GM19035 (cell line): Measurements from ENCODE around the gene GUSB.
"Not testable (repeated sequence)": the region's sequence is repeated elsewhere in the genome, so short reads cannot be mapped to it uniquely, and the experiment has no call there.

ENCODE experiments used
- ATAC-seq: cut with Tn5 transposase; IDR thresholded peaks from one replicate; pipeline ENCODE4 v1.9.1; 2021; ENCODE audit not compliant: unreplicated experiment

Gene GUSB

GRCh38 chr7:65975814-65976445 lies 6.1 kb downstream of the GUSB start:
- no peak for ATAC-seq

GRCh38 chr7:65974876-65975275 lies 7.1 kb downstream of the GUSB start:
- no peak for ATAC-seq

GRCh38 chr7:65974191-65974801 lies 7.7 kb downstream of the GUSB start:
- no peak for ATAC-seq

GRCh38 chr7:65972976-65973375 lies 9.0 kb downstream of the GUSB start:
- ATAC-seq, result no peak

- ATAC-seq, result no peak
These were observed 11.0 kb downstream of the GUSB start for GRCh38 chr7:65971021-65971420.

- no peak for ATAC-seq
These were observed 13.5 kb downstream of the GUSB start for GRCh38 chr7:65968256-65969185.

GRCh38 chr7:65967361-65968155 lies 14.5 kb downstream of the GUSB start:
- ATAC-seq, result no peak

GRCh38 chr7:65966146-65966545 lies 15.9 kb downstream of the GUSB start:
- no peak for ATAC-seq

GRCh38 chr7:65964671-65965070 lies 17.3 kb downstream of the GUSB start:
- ATAC-seq, result not testable (repeated sequence)

- no peak for ATAC-seq
These were observed 20.0 kb downstream of the GUSB start for GRCh38 chr7:65962033-65962432.

- no peak for ATAC-seq
These were observed 21.5 kb downstream of the GUSB start for GRCh38 chr7:65960351-65961074.

- no peak for ATAC-seq
These were observed 26.3 kb downstream of the GUSB start for GRCh38 chr7:65955718-65956117.

GRCh38 chr7:65953890-65954450 lies 28.0 kb downstream of the GUSB start:
- no peak for ATAC-seq

GRCh38 chr7:65953001-65953720 lies 28.9 kb downstream of the GUSB start:
- ATAC-seq, result no peak

GRCh38 chr7:65951837-65952578 lies 30.0 kb downstream of the GUSB start:
- ATAC-seq, result no peak

- no peak for ATAC-seq
These were observed 35.1 kb downstream of the GUSB start for GRCh38 chr7:65946904-65947303.

- ATAC-seq, result not testable (repeated sequence)
These were observed 36.2 kb downstream of the GUSB start for GRCh38 chr7:65945787-65946186.

GRCh38 chr7:65938336-65938895 lies 43.6 kb downstream of the GUSB start:
- no peak for ATAC-seq
